G401.6 (cell line): ENCODE results near the gene TSHR.
"Not testable (repeated sequence)": the region's sequence is repeated elsewhere in the genome, so short reads cannot be mapped to it uniquely, and the experiment has no call there.

ENCODE experiments used
- FAIRE-seq: peaks from 2 replicates; lab custom pipeline; 2012; peaks lifted over from hg19 to GRCh38; lab: Jason Lieb, UNC

Gene TSHR

GRCh38 chr14:80955416-80955941 is at the start of gene TSHR:
Gene TSHR (plus strand): TSS chr14:80955621. CDS start chr14:80955681, 60 bp downstream.
- FAIRE-seq: no peak

- FAIRE-seq: no peak
These were observed 49.1 kb upstream of the TSHR start for GRCh38 chr14:80906336-80906735.

- no peak for FAIRE-seq
These were observed 48.5 kb upstream of the TSHR start for GRCh38 chr14:80906946-80907345.

- FAIRE-seq: not testable (repeated sequence)
These were observed 43.4 kb upstream of the TSHR start for GRCh38 chr14:80912013-80912412.

DNA sequence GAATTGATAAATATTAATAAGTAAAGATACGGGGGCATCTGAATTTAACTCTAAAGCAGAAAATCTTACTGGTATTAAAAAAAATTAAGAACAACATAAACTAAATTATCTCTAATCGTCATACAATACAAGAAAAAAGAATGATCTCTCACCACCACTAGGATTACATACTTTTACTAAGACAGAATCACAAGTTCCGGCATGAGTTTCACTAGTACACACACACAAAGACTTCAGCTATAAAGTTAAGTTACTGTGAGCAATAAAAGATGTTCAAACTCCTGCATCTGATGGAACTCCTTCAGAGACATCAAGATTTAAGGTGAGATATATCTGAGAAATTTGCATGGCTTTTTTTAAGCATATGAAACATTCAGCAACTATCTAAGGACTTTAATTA is 35.8 kb upstream of the TSHR start:
- no peak for FAIRE-seq

- no peak for FAIRE-seq
These were observed 32.1 kb upstream of the TSHR start for GRCh38 chr14:80923368-80923767.

DNA sequence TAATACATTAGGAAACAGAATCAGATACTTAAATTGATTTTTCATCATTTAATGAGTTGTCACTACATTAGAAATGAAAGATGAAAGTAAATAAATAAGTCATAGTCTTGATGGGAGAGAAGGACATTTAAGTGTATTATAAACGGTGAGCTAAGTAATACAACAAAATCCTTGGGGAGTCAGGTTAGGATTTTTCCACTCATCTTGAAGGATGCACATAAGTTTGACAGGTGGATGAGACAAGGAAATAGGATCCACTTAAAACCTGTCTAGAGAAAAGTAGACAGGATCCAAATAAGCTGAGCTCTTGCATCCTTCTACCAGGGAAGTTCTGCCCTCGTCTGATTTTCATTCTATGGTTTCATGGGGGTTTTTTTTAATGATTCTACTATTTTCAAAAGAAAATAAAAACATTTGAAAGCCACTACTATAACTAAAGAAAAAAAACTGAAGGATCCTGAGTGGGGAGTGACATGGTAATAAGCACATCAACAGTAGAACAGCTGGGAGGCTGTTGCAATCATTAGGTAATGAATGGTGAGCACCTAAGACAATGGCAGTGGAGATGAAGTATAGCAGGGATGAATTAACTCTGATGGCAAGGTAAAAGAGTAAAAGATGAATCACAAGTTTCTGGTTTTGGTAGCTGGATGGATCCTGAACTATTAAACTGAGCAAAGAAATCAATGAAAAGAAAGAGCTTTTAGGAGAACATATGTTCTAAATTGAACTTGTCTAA is 30.9 kb upstream of the TSHR start:
- FAIRE-seq: no peak

GRCh38 chr14:80926397-80927082 is 28.9 kb upstream of the TSHR start:
- FAIRE-seq: no peak

- FAIRE-seq: no peak
These were observed 28.1 kb upstream of the TSHR start for GRCh38 chr14:80927083-80927989.

DNA sequence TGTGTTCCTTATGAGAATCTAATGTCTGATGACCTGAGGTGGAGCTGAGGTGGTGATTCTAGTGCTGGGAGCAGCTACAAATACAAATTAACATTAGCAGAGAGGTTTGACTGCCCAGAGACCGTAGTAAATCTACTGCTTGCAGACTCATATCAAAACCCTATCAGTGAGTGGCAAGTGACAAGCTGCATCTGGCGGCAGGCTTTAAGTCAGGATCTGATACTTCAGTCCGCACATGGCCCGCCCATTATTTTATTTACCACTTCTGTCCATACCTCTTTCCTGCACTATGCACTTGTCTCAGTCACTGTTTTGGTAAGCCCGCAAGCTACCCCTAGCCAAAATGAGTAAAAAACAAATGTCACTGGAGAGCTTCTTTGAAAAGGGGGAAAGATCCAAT is 25.3 kb upstream of the TSHR start:
- FAIRE-seq: no peak

DNA sequence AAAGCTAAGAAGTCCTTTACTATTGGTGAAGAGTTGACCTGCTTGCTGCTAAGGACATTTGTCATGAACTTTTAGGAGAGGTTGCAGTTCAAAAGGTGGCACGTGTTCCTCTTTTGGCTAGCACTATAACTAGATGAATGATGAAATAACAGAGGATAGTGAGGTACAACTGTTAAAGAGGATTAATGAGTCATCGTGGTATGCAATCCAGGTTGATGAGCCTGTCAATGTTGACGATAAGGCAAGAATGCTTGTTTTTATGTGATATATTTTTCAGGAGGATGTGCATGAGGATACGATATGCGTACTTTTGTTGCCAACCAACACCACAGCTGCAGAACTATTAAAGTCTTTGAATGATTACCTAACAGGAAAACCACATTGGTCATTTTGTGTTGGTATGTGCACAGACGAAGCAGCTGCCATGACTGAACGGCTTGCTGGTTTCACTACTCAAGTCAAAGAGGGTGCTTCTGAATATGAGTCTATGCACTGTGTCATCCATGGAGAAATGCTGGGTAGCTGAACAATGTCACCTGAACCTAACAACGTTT is 24.5 kb upstream of the TSHR start:
- FAIRE-seq: no peak

GRCh38 chr14:80933282-80933681 is 22.1 kb upstream of the TSHR start:
- no peak for FAIRE-seq

GRCh38 chr14:80933686-80934085 is 21.7 kb upstream of the TSHR start:
- FAIRE-seq: no peak

GRCh38 chr14:80940146-80940545 is 15.3 kb upstream of the TSHR start:
- no peak for FAIRE-seq

DNA sequence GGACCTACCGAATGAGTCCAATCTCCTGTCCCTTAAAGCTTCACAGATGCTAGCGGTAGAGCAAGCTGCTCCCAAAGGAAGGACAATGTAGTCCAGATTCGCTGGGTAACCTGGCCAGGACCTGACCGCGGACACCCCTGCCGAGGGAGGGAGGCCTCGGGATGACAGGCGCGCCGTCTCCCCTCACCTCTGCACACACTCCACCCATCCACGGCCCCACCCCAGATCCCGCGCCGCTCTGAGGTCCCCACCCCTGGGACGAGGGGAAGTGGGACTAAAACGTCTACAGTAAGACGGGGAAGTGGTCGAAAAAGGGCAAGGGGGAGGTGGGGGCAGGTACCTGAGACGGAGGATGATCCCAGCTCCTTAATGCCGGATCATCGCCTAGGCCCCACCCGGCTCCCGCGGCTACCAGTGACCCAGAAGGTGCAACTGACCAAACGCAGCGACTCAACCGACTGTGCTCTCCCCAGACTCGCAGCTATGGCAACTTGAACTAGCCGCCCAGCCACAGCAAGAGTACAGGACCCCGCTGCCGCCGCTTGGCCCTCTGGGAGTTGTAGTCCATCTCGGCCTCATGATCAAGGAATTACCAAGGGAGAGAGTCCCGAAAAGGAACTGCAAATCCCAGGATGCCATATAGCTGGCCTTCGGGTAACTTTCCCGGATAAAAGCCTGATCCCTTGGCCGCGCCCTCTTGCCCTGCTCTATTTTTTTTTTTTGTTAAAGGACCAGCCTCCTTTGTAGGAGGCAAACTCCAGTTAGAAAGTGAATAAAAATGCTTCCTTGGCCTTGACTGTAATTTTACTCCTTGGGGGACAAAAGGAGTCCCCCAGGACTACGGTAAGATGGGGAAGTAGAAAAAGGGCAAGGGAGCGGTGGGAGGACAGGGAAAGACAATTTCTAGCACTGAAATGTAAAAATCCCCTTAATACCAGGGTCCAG is 13.9 kb upstream of the TSHR start, which contains the start of gene CEP128:
Gene CEP128, minus strand, starts transcription at position 498 of the 945 bp plus-strand sequence.
- peak; percentile 99 for FAIRE-seq

DNA sequence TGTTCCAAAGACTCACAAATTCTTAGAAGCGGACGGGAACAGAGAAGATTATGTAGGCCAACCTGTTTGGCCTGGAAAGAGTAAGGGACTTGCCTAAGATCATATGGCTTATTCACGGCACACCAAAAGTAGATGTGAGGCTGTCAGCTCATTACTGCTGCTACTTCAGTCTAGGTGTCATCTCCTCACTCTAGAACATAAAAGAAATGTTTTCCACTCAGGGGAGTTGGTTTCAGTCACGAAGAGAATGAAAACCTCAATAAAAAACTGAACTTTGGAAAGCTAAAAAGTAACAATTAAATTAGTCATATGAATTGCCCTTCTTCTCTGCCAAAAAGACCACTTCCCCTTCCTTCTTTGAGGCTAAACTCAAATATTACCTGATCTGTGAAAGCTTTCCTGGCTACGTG is 13.2 kb upstream of the TSHR start:
- FAIRE-seq: no peak

DNA sequence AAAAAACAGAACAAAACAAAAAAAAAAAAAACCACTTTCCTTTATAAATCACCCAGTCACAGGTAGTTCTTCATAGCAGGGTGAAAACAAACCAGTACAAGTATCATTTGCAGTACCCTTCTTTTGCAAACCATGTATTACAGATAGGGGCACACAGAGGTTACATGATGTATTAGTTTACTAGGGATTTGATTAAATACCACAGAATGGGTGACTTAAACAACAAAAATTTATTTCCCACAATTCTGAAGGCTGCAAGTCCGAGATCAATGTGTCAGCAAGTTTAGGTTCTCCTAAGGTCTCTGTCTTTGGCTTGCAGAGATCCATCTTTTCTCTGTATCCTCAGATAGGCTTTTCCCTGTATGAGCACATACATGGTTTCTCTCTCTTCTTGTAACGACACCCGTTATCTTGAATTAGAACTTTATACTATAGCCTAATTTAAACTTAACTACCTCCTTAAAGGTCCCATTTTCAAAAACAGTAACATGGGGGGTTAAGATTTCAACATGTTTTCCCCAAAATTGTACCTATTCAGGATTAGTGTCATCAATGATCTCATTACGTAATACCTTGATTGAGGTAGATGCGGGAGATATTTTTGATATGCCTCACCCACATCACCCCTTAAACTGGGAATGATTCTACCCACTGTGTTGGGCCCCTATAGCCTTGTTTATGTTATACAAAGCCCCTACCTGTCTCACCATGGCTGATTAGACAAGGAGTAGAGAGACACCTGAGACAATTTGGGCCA is 10.4 kb upstream of the TSHR start:
- FAIRE-seq: no peak

DNA sequence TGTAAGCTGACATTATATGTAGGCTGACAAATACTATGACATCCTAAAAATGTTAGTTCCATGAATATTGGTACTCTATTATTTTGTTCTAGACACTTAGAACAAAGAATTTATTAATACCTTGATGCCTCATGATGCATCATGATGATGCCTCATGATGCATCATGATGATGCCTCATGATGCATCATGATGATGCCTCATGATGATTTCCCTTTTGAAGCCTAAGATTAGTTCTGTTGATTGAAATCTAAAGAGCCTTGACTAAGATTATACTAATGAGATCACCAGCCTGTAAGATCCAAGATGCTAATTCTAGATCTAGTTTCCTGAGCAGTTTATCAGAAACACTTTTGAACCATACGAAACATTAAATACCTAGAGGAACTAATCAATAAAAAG is 9.2 kb upstream of the TSHR start:
- no peak for FAIRE-seq

DNA sequence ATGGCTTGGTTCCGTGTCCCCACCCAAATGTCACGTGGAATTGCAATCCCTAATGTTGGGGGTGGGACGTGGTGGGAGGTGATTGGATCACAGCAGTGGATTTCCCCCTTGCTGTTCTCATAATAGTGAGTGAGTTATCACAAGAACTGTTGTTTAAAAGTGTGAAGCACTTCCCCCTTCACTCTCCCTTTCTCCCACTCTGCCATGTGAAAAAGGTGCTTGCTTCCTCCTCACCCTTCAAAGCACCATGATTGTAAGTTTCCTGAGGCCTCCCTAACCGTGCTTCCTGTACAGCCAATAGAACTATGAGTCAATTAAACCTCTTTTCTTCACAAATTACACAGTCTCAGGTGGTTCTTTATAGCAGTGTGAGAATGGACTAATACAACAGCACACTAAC is 8.6 kb upstream of the TSHR start:
- no peak for FAIRE-seq

DNA sequence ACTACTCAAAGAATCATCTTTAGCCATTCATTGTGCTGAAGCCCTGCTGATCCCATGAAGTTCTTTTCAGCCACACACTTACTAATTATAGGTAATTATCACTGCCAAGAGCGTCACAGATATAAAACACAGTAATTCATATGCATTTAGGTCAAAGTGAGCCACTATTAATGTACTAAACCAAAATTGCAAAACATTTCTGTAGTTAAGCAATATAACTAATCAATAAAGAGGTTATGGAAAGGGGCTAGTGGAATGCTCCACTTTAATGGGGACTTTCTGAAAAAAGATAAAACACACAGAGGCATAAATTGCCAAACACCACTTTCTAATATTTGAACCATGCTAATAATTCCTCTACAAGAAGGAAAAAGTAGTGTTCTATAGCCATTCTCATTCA is 7.1 kb upstream of the TSHR start:
- no peak for FAIRE-seq
